ENCODE data around the gene RBM18. TPM values are rescaled to one million over a fixed set of nuclear protein-coding genes. Genes with fewer than 3 reads are reported as not detected.
A peak's percentile ranks its signal among the peaks of the same experiment; 100 is the strongest.

The RBM18 gene, protein sequence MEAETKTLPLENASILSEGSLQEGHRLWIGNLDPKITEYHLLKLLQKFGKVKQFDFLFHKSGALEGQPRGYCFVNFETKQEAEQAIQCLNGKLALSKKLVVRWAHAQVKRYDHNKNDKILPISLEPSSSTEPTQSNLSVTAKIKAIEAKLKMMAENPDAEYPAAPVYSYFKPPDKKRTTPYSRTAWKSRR
- 12.4 TPM for polyA plus RNA-seq (2013, experiment 1 of 2)
- 12.2 TPM for polyA plus RNA-seq (2013, experiment 2 of 2)

DNA sequence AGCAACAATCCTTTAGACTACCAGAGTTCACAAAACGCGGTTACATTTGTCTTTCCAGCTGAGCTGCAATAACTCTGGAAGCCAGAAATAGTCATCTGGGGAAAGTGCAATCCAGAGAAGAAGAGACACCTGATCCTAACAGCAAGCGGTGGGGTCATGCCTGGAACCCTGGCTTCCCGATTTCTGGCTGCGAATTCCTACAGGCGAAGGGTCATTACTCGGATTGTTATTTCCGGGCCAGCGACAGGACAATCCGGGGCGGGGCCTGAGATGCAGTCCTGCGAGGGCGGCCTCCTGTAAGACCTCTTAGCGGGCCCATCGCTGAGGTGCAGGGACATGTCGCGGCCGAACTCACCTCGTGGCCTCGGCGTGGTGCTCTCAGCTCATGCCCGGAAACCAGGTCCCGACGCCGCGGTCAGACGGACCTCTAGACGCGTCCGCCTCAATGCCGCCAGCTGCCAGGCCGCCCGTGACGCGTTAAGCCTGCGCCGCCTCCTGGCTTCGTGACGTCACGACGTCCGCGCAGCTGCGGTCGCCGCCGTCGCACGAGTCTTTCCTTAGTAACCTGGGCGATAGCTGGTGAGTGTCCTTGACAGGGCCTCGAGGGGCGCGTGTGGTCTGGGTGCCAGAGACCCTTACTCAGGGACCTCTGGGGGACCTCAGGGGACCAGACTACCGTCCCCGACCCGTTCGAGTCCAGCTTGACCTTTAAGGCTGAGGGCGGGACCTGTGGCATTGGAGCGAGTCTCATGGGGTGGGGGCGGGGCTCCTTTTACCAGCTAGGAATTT lies at the start of gene RBM18, which contains the start of gene MRRF:
Gene RBM18, minus strand, starts transcription at position 481 of the 789 bp plus-strand sequence. CDS start 3,348 bp downstream, outside the sequence.
Gene MRRF, plus strand, starts transcription at position 523 of the 789 bp plus-strand sequence. CDS start 6,010 bp downstream, outside the sequence.
- no CpG with 5 or more reads among the region's 60 CpGs for WGBS (ENCODE audit: extremely low coverage, insufficient coverage, low lambda C conversion rate)
- Histone ChIP-seq H3K4me2 (ENCODE audit: low read length) (peak within 1 kb of the TSS; percentile 88), H4K5ac (ENCODE audit: low read length) (peak within 1 kb of the TSS; percentile 23), H3K4me1 (ENCODE audit: control insufficient read depth, low read depth, low read length) (peaks cover 4% of the 10 kb centered on the region), H3K9ac (ENCODE audit: low read length) (peak within 1 kb of the TSS; percentile 82), H3K4me3 (ENCODE audit: low read length) (peak within 1 kb of the TSS; percentile 93), H2AK5ac (ENCODE audit: low read length) (no peak within 1 kb of the TSS), H4K8ac (ENCODE audit: low read depth, low read length) (peak within 1 kb of the TSS; percentile 57), H2BK120ac (ENCODE audit: low read depth, low read length) (no peak within 1 kb of the TSS), H3K79me1 (ENCODE audit: low read length) (peaks cover 14% of the 10 kb centered on the region), H3K18ac (ENCODE audit: low read length) (no peak within 1 kb of the TSS), H3K79me2 (ENCODE audit: control insufficient read depth, insufficient read depth, low read length) (peaks cover 14% of the 10 kb centered on the region), H3K27ac (ENCODE audit: low read depth, low read length) (peak within 1 kb of the TSS; percentile 72), H2BK5ac (ENCODE audit: low read length) (peak within 1 kb of the TSS; percentile 72), H2BK15ac (replicated peaks; ENCODE audit: low read depth) (no peak within 1 kb of the TSS), H3K23ac (ENCODE audit: low read length) (no peak within 1 kb of the TSS), H3K36me3 (ENCODE audit: control insufficient read depth, insufficient read depth, low read length) (peaks cover 1% of the 10 kb centered on the region), H3K27me3 (ENCODE audit: insufficient read depth, low read length, poor library complexity) (no peaks in the 10 kb centered on the region), H3K4ac (ENCODE audit: low read depth, low read length) (no peak within 1 kb of the TSS), H3K56ac (ENCODE audit: low read length) (peak within 1 kb of the TSS; percentile 92)
- DNase-seq, result peak; percentile 95

DNA sequence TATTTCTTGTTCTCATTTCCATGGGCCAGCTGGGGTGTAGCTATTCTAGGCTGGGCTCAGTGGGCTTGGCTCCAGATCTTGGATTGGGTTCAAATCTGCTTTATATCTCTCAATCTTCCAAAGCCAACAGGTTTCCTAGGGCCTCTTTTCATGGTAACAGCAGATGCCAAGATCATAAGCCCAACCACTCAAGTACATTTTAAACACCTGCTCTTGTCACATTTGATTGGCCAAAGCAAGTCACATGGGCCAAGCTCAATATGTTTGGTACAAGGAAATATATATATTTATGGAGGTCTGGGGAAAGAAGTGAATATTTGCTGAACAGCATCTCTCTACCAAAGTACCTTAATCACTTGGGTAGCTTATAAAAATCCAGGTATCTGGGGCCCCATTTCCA lies 49.5 kb upstream of the RBM18 start:
- peaks cover 6% of the 10 kb centered on the region for H3K36me3 ChIP-seq (ENCODE audit: control insufficient read depth, insufficient read depth, low read length)
- H4K8ac ChIP-seq (ENCODE audit: low read depth, low read length), result no peak overlapping the region
- no peak overlapping the region for H4K5ac ChIP-seq (ENCODE audit: low read length)
- H3K79me1 ChIP-seq (ENCODE audit: low read length), result no peaks in the 10 kb centered on the region
- no peak overlapping the region for H3K4ac ChIP-seq (ENCODE audit: low read depth, low read length)
- H2AK5ac ChIP-seq (ENCODE audit: low read length), result no peak overlapping the region
- no peak overlapping the region for H3K4me2 ChIP-seq (ENCODE audit: low read length)
- no peaks in the 10 kb centered on the region for H3K79me2 ChIP-seq (ENCODE audit: control insufficient read depth, insufficient read depth, low read length)
- H2BK15ac ChIP-seq (replicated peaks; ENCODE audit: low read depth), result no peak overlapping the region
- no peak overlapping the region for H3K56ac ChIP-seq (ENCODE audit: low read length)
- no peak overlapping the region for H2BK120ac ChIP-seq (ENCODE audit: low read depth, low read length)
- no peak overlapping the region for H3K9ac ChIP-seq (ENCODE audit: low read length)
- H3K4me3 ChIP-seq (ENCODE audit: low read length), result no peak overlapping the region
- H3K4me1 ChIP-seq (ENCODE audit: control insufficient read depth, low read depth, low read length), result no peaks in the 10 kb centered on the region
- H3K18ac ChIP-seq (ENCODE audit: low read length), result no peak overlapping the region
- no peak overlapping the region for H2BK5ac ChIP-seq (ENCODE audit: low read length)
- no peaks in the 10 kb centered on the region for H3K27me3 ChIP-seq (ENCODE audit: insufficient read depth, low read length, poor library complexity)
- no peak for DNase-seq
- no peak overlapping the region for H3K27ac ChIP-seq (ENCODE audit: low read depth, low read length)
- H3K23ac ChIP-seq (ENCODE audit: low read length), result no peak overlapping the region

DNA sequence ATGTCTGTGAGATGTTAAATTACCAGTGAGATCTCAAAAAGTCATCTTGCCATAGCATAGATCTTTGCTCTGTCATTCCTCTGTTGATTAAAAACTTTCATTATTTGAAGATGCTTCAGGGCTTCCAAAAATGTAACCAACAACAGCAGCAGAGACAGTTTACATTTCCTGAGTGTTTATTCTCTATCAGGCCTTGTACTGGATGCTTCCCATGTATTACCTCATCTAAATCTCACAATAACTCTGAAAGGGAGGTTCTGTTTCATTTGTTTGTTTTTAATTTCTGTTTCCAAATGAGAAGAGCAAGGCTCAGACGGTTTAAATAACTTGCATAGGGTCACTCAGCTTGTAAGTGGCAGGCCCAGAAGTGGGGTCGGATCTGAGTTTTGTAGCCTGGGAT lies 45.2 kb upstream of the RBM18 start:
- no CpG with 5 or more reads among the region's 2 CpGs for WGBS (ENCODE audit: extremely low coverage, insufficient coverage, low lambda C conversion rate)
- Histone ChIP-seq H2BK15ac (replicated peaks; ENCODE audit: low read depth) (no peak overlapping the region), H3K4me1 (ENCODE audit: control insufficient read depth, low read depth, low read length) (no peaks in the 10 kb centered on the region), H3K79me1 (ENCODE audit: low read length) (no peaks in the 10 kb centered on the region), H3K4ac (ENCODE audit: low read depth, low read length) (no peak overlapping the region), H3K18ac (ENCODE audit: low read length) (no peak overlapping the region), H3K23ac (ENCODE audit: low read length) (no peak overlapping the region), H2BK5ac (ENCODE audit: low read length) (no peak overlapping the region), H4K5ac (ENCODE audit: low read length) (no peak overlapping the region), H3K9ac (ENCODE audit: low read length) (no peak overlapping the region), H3K27ac (ENCODE audit: low read depth, low read length) (no peak overlapping the region), H2BK120ac (ENCODE audit: low read depth, low read length) (no peak overlapping the region), H3K4me3 (ENCODE audit: low read length) (no peak overlapping the region), H3K79me2 (ENCODE audit: control insufficient read depth, insufficient read depth, low read length) (no peaks in the 10 kb centered on the region), H3K27me3 (ENCODE audit: insufficient read depth, low read length, poor library complexity) (no peaks in the 10 kb centered on the region), H2AK5ac (ENCODE audit: low read length) (no peak overlapping the region), H4K8ac (ENCODE audit: low read depth, low read length) (no peak overlapping the region), H3K56ac (ENCODE audit: low read length) (no peak overlapping the region), H3K4me2 (ENCODE audit: low read length) (no peak overlapping the region), H3K36me3 (ENCODE audit: control insufficient read depth, insufficient read depth, low read length) (peaks cover 4% of the 10 kb centered on the region)
- DNase-seq, result no peak

DNA sequence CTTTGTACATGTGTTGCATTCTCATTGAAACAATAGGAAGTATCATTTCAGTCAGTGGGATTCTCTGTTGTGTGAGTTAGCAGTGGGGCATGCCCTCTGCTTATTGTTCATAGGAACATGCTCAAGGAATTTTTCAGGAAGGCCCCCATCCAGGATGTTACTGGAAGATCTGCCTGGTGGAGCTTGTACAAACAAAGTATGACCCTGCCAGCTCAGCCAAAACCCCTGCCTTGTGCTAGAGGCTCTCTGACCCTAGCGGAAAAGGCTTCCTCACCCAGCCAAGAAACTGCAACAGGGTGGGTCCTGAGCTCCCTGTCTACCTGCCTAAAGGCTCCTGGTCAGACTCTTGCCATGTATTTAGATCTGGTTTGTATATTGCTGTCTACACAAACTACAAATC lies 43.3 kb upstream of the RBM18 start:
- WGBS (ENCODE audit: extremely low coverage, insufficient coverage, low lambda C conversion rate), result no CpG with 5 or more reads among the region's 1 CpG
- H3K4me1 ChIP-seq (ENCODE audit: control insufficient read depth, low read depth, low read length), result no peaks in the 10 kb centered on the region
- no peak overlapping the region for H3K18ac ChIP-seq (ENCODE audit: low read length)
- DNase-seq, result no peak
- no peak overlapping the region for H2AK5ac ChIP-seq (ENCODE audit: low read length)
- H3K4me2 ChIP-seq (ENCODE audit: low read length), result no peak overlapping the region
- no peak overlapping the region for H3K56ac ChIP-seq (ENCODE audit: low read length)
- no peak overlapping the region for H4K5ac ChIP-seq (ENCODE audit: low read length)
- no peak overlapping the region for H2BK120ac ChIP-seq (ENCODE audit: low read depth, low read length)
- H3K23ac ChIP-seq (ENCODE audit: low read length), result no peak overlapping the region
- H3K79me2 ChIP-seq (ENCODE audit: control insufficient read depth, insufficient read depth, low read length), result no peaks in the 10 kb centered on the region
- no peaks in the 10 kb centered on the region for H3K79me1 ChIP-seq (ENCODE audit: low read length)
- no peak overlapping the region for H2BK5ac ChIP-seq (ENCODE audit: low read length)
- no peaks in the 10 kb centered on the region for H3K27me3 ChIP-seq (ENCODE audit: insufficient read depth, low read length, poor library complexity)
- H3K4me3 ChIP-seq (ENCODE audit: low read length), result no peak overlapping the region
- no peak overlapping the region for H3K27ac ChIP-seq (ENCODE audit: low read depth, low read length)
- no peak overlapping the region for H2BK15ac ChIP-seq (replicated peaks; ENCODE audit: low read depth)
- no peak overlapping the region for H3K9ac ChIP-seq (ENCODE audit: low read length)
- no peaks in the 10 kb centered on the region for H3K36me3 ChIP-seq (ENCODE audit: control insufficient read depth, insufficient read depth, low read length)
- H4K8ac ChIP-seq (ENCODE audit: low read depth, low read length), result no peak overlapping the region
- H3K4ac ChIP-seq (ENCODE audit: low read depth, low read length), result no peak overlapping the region

DNA sequence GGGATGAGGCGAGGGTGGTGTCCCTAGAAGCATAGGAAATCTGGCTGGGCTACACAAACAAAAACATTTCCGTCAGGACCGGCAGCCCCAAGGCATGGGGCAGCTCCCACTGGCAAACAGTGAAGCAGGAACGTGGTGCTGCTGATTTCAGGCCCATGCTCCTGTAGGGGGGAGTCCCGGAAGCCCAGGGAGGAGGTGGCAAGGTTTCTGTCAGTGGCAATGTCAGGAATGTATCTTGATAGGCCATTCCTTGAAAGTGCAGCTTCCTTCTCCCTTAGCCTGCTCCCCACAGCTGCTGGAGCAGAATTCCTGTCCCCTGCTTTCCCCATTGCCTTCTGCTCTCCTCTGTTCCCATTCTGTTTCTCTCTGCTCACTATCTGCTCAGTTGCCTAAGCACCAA lies 42.4 kb upstream of the RBM18 start:
- Histone ChIP-seq H4K8ac (ENCODE audit: low read depth, low read length) (no peak overlapping the region), H2AK5ac (ENCODE audit: low read length) (no peak overlapping the region), H3K23ac (ENCODE audit: low read length) (no peak overlapping the region), H3K56ac (ENCODE audit: low read length) (no peak overlapping the region), H3K9ac (ENCODE audit: low read length) (no peak overlapping the region), H2BK5ac (ENCODE audit: low read length) (no peak overlapping the region), H3K4me2 (ENCODE audit: low read length) (no peak overlapping the region), H3K4ac (ENCODE audit: low read depth, low read length) (no peak overlapping the region), H3K27ac (ENCODE audit: low read depth, low read length) (no peak overlapping the region), H2BK120ac (ENCODE audit: low read depth, low read length) (no peak overlapping the region), H3K4me1 (ENCODE audit: control insufficient read depth, low read depth, low read length) (no peaks in the 10 kb centered on the region), H3K4me3 (ENCODE audit: low read length) (no peak overlapping the region), H3K79me1 (ENCODE audit: low read length) (no peaks in the 10 kb centered on the region), H3K27me3 (ENCODE audit: insufficient read depth, low read length, poor library complexity) (no peaks in the 10 kb centered on the region), H3K36me3 (ENCODE audit: control insufficient read depth, insufficient read depth, low read length) (no peaks in the 10 kb centered on the region), H3K79me2 (ENCODE audit: control insufficient read depth, insufficient read depth, low read length) (no peaks in the 10 kb centered on the region), H3K18ac (ENCODE audit: low read length) (no peak overlapping the region), H4K5ac (ENCODE audit: low read length) (no peak overlapping the region), H2BK15ac (replicated peaks; ENCODE audit: low read depth) (no peak overlapping the region)
- WGBS (ENCODE audit: extremely low coverage, insufficient coverage, low lambda C conversion rate), result no CpG with 5 or more reads among the region's 5 CpGs
- DNase-seq, result peak; percentile 57
